MCF 10A (cell line): ENCODE measurements around the gene SLC38A10. TPM values are rescaled to one million over a fixed set of nuclear protein-coding genes. Genes with fewer than 3 reads are reported as not detected.

ENCODE experiments used
- BruUV-seq: library from RNA; stranded (reverse); fragments of 400-500 nt; replicated peaks from 2 replicates; lab custom pipeline; 2021; lab: Mats Ljungman, UMichigan
- CTCF ChIA-PET: fragments of 300-600 bp; sonication (Branson Sonifier 250); formaldehyde crosslinking; extraction: SDS; loops from one replicate; lab custom pipeline; 2021; ENCODE audit warnings: antibody characterized with exemption, inconsistent platforms; lab: Yijun Ruan, JAX
- POLR2A ChIA-PET: fragments of 300-600, 350-650 bp; sonication (Branson Sonifier 250); formaldehyde crosslinking; extraction: SDS; loops from one replicate; lab custom pipeline; 2020; ENCODE audit warnings: antibody characterized with exemption, inconsistent platforms; lab: Yijun Ruan, JAX
- DNase-seq: peaks from one replicate; pipeline ENCODE4 v3.0.0-alpha.2; 2018; ENCODE audit not compliant: unreplicated experiment
- H3K27ac Mint-ChIP-seq: one replicate; pipeline ENCODE4 v1.8.0; 2022; ENCODE audit warnings: mild to moderate bottlenecking, low read depth, mixed read lengths; ENCODE audit not compliant: unreplicated experiment
- H3K27me3 Mint-ChIP-seq: one replicate; pipeline ENCODE4 v1.8.0; 2022; ENCODE audit warnings: mixed read lengths; ENCODE audit not compliant: insufficient read depth, unreplicated experiment
- H3K36me3 Mint-ChIP-seq: one replicate; pipeline ENCODE4 v1.8.0; 2022; ENCODE audit warnings: mild to moderate bottlenecking, moderate library complexity, mixed read lengths; ENCODE audit not compliant: insufficient read depth, unreplicated experiment
- H3K4me1 Mint-ChIP-seq: one replicate; pipeline ENCODE4 v1.8.0; 2022; ENCODE audit warnings: mixed read lengths; ENCODE audit not compliant: insufficient read depth, unreplicated experiment
- H3K4me3 Mint-ChIP-seq: one replicate; pipeline ENCODE4 v1.8.0; 2022; ENCODE audit warnings: mild to moderate bottlenecking, moderate library complexity, mixed read lengths; ENCODE audit not compliant: unreplicated experiment
- H3K9me3 Mint-ChIP-seq: one replicate; pipeline ENCODE4 v1.8.0; 2022; ENCODE audit warnings: mixed read lengths; ENCODE audit not compliant: unreplicated experiment
- intact Hi-C: fragments of 100-400 bp; cut with micrococcal nuclease; formaldehyde crosslinking; loops from 2 replicates; pipeline ENCODE4 v1.14.1; 2022
- total RNA-seq: library from RNA; stranded (reverse); gene quantifications from 2 replicates; pipeline ENCODE4 v1.2.3, GENCODE V29; 2022
- TF ChIP-seq, protein P1 (sequence below): fragments of 200-600 bp; IDR thresholded peaks from one replicate; pipeline ENCODE4 v1.8.0; 2022; ENCODE audit warnings: antibody characterized with exemption, mild to moderate bottlenecking; ENCODE audit not compliant: unreplicated experiment

Gene SLC38A10
- total RNA-seq, 1 experiment from 2014 or later: 98.2 TPM

DNA sequence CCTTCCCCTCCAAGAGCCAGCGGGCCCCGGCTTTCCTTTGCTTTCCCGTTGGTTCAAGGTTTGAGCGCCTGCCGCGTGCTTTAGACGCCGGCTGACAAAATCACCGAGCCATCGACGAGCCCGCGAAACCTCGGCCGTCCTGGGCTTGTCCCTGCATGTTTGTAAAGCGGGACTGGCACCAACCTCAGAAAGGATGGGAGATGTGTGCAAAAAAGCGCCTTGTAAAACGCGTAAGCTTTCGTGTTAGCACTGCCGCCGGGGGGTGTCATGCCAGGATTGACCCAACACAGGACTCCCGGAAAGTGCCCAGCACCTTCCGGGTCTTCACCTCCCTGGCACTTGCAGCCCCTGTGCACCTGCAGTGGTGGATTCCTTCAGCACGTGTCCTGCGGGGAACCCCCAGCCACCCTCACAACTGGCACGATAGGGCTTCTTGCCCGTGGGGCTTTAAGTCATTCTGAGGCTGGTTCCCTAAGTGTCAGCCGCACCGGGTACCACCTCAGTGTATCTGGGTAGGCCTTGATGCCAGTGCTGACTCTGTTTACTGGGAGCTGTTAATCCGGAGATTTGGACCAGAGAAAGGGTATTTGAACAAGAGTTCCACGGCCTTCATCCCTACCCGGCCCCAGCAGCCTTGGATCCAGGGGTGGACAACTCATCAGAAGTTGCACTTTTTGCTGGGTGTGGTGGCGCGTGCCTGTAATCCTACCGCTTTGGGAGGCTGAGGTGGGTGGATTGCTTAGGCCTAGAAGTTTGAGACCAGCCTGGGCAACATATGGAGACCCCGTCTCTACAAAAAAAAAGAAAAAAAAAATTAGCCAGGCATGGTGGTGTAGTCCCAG is 55.2 kb downstream of the SLC38A10 start:
- Mint-ChIP-seq H3K27ac (peak overlapping the region; percentile 87), H3K27me3 (no peaks in the 10 kb centered on the region), H3K9me3 (no peaks in the 10 kb centered on the region), H3K4me1 (peaks cover 22% of the 10 kb centered on the region), H3K36me3 (peaks cover 43% of the 10 kb centered on the region), H3K4me3 (peak overlapping the region; percentile 84)
- peak; percentile 46 for DNase-seq
- BruUV-seq: TSS peak; percentile 46
- intact Hi-C loops: loop anchor here (2.0 kb wide), 1 partner anchor 97 kb away; no protein-coding TSS in a partner anchor
- TF ChIP-seq, protein P1, sequence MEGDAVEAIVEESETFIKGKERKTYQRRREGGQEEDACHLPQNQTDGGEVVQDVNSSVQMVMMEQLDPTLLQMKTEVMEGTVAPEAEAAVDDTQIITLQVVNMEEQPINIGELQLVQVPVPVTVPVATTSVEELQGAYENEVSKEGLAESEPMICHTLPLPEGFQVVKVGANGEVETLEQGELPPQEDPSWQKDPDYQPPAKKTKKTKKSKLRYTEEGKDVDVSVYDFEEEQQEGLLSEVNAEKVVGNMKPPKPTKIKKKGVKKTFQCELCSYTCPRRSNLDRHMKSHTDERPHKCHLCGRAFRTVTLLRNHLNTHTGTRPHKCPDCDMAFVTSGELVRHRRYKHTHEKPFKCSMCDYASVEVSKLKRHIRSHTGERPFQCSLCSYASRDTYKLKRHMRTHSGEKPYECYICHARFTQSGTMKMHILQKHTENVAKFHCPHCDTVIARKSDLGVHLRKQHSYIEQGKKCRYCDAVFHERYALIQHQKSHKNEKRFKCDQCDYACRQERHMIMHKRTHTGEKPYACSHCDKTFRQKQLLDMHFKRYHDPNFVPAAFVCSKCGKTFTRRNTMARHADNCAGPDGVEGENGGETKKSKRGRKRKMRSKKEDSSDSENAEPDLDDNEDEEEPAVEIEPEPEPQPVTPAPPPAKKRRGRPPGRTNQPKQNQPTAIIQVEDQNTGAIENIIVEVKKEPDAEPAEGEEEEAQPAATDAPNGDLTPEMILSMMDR: no peak
- ChIA-PET CTCF (interaction anchor here (0.6 to 1.5 kb wide), 5 partner anchors 21 to 1993 kb away, joined by 3 to 4 read pairs (median 3); no protein-coding TSS in a partner anchor), POLR2A (interaction anchor here (0.5 to 3.3 kb wide), 29 partner anchors 11 to 478 kb away, joined by 3 to 15 read pairs (median 4); partner anchors contain the start of genes ACTG1, ARL16, BAHCC1 and CEP131)

DNA sequence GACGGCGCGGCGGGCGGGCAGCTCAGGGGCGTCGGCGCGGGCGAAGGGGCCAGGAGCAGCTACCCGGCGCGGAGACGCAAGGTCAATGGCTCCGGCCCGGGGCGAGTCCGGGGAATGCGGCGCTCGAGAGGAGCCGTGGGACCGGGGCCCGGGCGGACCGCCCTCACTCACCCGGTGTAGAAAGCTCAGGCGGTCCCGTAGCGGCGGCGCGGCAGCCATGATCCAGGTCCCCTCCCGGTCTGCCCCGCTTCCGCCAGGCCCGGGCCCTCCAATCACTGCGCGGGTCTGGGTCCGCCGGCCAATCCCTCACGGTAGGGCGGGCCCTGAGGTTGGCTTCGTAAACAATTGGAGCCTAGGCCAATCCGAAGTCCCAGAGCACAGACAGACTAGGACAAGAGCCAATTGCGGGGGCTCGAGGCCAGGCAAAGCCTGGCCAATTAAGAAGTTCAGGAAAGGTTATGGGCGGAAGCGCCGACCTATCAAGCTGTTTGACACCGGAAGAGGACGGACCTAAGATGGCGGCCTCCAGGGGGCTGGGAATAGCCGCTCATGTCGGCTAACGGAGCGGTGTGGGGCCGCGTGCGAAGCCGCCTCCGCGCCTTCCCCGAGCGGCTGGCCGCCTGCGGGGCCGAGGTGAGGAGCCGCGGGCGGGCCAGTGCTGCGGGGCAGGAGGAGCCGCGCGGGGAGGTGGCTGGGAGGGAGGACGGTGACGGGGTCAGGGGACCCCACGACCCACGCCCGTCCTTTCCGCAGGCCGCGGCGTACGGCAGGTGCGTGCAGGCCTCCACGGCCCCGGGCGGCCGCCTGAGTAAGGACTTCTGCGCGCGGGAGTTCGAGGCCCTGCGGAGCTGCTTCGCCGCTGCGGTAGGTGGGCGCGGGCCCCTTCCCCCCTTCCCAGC is 56.0 kb downstream of the SLC38A10 start, which contains the start of the genes NDUFAF8 and TEPSIN:
NDUFAF8 (plus strand) TSS at position 504 of the 899 bp plus-strand sequence; CDS start at position 550, 46 bp downstream.
TEPSIN (minus strand) TSS at position 241 of the 899 bp plus-strand sequence; CDS start at position 219, 22 bp downstream.
- Mint-ChIP-seq H3K27ac (peak within 1 kb of the TSS; percentile 87), H3K4me1 (peaks cover 24% of the 10 kb centered on the region), H3K4me3 (peak within 1 kb of the TSS; percentile 84), H3K27me3 (no peaks in the 10 kb centered on the region), H3K9me3 (no peaks in the 10 kb centered on the region), H3K36me3 (peaks cover 35% of the 10 kb centered on the region)
- intact Hi-C loops: no loop called here
- ChIA-PET POLR2A (interaction anchor here (0.6 to 3.3 kb wide), 40 partner anchors 8 to 812 kb away, joined by 3 to 15 read pairs (median 4); partner anchors contain the start of genes ACTG1, ARL16, BAHCC1 and CEP131), CTCF (interaction anchor here (0.6 to 1.5 kb wide), 6 partner anchors 14 to 367 kb away, joined by 3 read pairs; partner anchors contain the start of gene CEP131)
- BruUV-seq: no TSS peak
- DNase-seq: peak; percentile 100
- TF ChIP-seq, protein P1: no peak

DNA sequence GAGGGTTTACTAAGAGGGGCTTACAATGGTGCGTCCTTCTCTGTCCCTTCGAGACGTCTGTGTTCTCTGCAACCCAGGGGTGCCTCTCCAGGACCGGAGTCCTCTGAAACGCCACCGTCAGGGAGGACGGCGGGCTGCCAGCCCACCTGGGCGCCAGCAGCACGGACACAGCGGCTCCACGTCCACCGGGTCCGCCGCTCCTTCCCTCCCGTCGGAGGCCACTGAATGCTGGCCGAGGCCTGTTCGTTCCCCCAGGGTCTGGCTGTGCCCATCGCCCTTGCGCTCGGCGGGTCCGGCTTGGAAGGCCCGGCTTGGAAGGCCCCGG is 56.7 kb downstream of the SLC38A10 start:
- TF ChIP-seq, protein P1: no peak
- Mint-ChIP-seq H3K36me3 (peaks cover 29% of the 10 kb centered on the region), H3K4me1 (peaks cover 24% of the 10 kb centered on the region), H3K27ac (no peak overlapping the region), H3K4me3 (peak overlapping the region; percentile 84), H3K27me3 (no peaks in the 10 kb centered on the region), H3K9me3 (no peaks in the 10 kb centered on the region)
- no peak for DNase-seq
- POLR2A ChIA-PET: interaction anchor here (0.6 to 3.3 kb wide), 33 partner anchors 9 to 812 kb away, joined by 3 to 15 read pairs (median 4); partner anchors contain the start of genes ACTG1, ARL16, BAHCC1 and CEP131
- intact Hi-C loops: no loop called here
- no TSS peak for BruUV-seq
- CTCF ChIA-PET: interaction anchor here (0.6 to 1.5 kb wide), 5 partner anchors 14 to 175 kb away, joined by 3 read pairs; partner anchors contain the start of gene CEP131
